ENCODE data around the gene STAM2.

GRCh38 chr2:152068226-152068625, 107.3 kb downstream of the STAM2 start:
- TF ChIP-seq MAX (IDR thresholded peaks at IDR 0.05) = no peak
- TF ChIP-seq EGR1 (IDR thresholded peaks at IDR 0.05) = no peak
- no peak for TF ChIP-seq EP300 (IDR thresholded peaks at IDR 0.05; ENCODE audit: borderline replicate concordance)
- no peak for TF ChIP-seq YY1 (IDR thresholded peaks at IDR 0.05; ENCODE audit: low read depth)
- TF ChIP-seq REST (IDR thresholded peaks at IDR 0.05; ENCODE audit: low read depth) = no peak
